Natural killer cell treated with Interleukin-12 subunit alpha and Interleukin-12 subunit beta and Interleukin-15 and Interleukin-18, amount 100 ng/mL, for 72 hours (primary cell): ENCODE results near the gene SERPINB3. TPM values are rescaled to one million over a fixed set of nuclear protein-coding genes. Genes with fewer than 3 reads are reported as not detected.
"Not testable (repeated sequence)": the region's sequence is repeated elsewhere in the genome, so short reads cannot be mapped to it uniquely, and the experiment has no call there.

Source experiments
- ATAC-seq, 2 donors: fragments of 150-1000 bp; cut with Tn5 transposase in 1 of 2; sonication (Bioruptor Pico), chemical (Tn5 transposase) in 1 of 2; 2 replicates each; pipeline ENCODE4 v1.10.0; 2021
- DNase-seq: peaks from one replicate; pipeline ENCODE4 v3.0.0; 2022; ENCODE audit warnings: low spot score
- H3K27ac Mint-ChIP-seq, 2 donors: 1 replicate in 1 of 2; 2 replicates in 1 of 2; pipeline ENCODE4 v1.8.0; 2022; ENCODE audit warnings: mixed read lengths in 2 of 2, mild to moderate bottlenecking in 1 of 2, moderate library complexity in 1 of 2
- H3K27me3 Mint-ChIP-seq, 2 donors: 1 replicate in 1 of 2; 2 replicates in 1 of 2; pipeline ENCODE4 v1.8.0; 2022; ENCODE audit warnings: mixed read lengths in 2 of 2
- H3K36me3 Mint-ChIP-seq: one replicate; pipeline ENCODE4 v1.8.0; 2022; ENCODE audit warnings: mixed read lengths
- H3K4me1 Mint-ChIP-seq, 2 donors: 1 replicate in 1 of 2; 2 replicates in 1 of 2; pipeline ENCODE4 v1.8.0; 2022; ENCODE audit warnings: low read depth in 2 of 2, mixed read lengths in 2 of 2, mild to moderate bottlenecking in 1 of 2
- H3K4me3 Mint-ChIP-seq: one replicate; pipeline ENCODE4 v1.8.0; 2022; ENCODE audit warnings: mixed read lengths
- H3K9me3 Mint-ChIP-seq: 2 replicates; pipeline ENCODE4 v1.8.0; 2022; ENCODE audit warnings: mixed read lengths
- total RNA-seq, 2 donors: library from RNA; stranded (reverse); gene quantifications; one replicate each; pipeline ENCODE4 v1.2.3, GENCODE V29; 2022

SERPINB3 gene
- total RNA-seq: not detected

GRCh38 chr18:63661750-63662149, at the start of gene SERPINB3:
TSS of gene SERPINB3 (minus strand) at chr18:63661893. CDS start at chr18:63661216, 677 bp downstream.
- not testable (repeated sequence) for H3K4me1 Mint-ChIP-seq

GRCh38 chr18:63708650-63709049, 47.0 kb upstream of the SERPINB3 start:
- ATAC-seq (no peak), DNase-seq (no peak)
- Mint-ChIP-seq H3K9me3 (peaks cover 3% of the 10 kb centered on the region), H3K36me3 (no peaks in the 10 kb centered on the region), H3K4me1 (no peaks in the 10 kb centered on the region), H3K27ac (no peak overlapping the region), H3K27me3 (no peaks in the 10 kb centered on the region), H3K4me3 (no peak overlapping the region)

More at GRCh38 chr18:63661750-63662149, at the start of gene SERPINB3:
- not testable (repeated sequence) for H3K36me3 Mint-ChIP-seq, H3K9me3 Mint-ChIP-seq, DNase-seq, ATAC-seq, H3K4me3 Mint-ChIP-seq, H3K27me3 Mint-ChIP-seq, H3K27ac Mint-ChIP-seq

GRCh38 chr18:63707816-63708215, 46.1 kb upstream of the SERPINB3 start:
- Mint-ChIP-seq H3K4me1 (no peaks in the 10 kb centered on the region), H3K9me3 (peaks cover 3% of the 10 kb centered on the region), H3K27me3 (no peaks in the 10 kb centered on the region), H3K36me3 (no peaks in the 10 kb centered on the region), H3K4me3 (no peak overlapping the region), H3K27ac (no peak overlapping the region)
- DNase-seq: no peak
- ATAC-seq: no peak

- DNase-seq (no peak), ATAC-seq (no peak)
- H3K27ac Mint-ChIP-seq: no peak overlapping the region
- H3K4me3 Mint-ChIP-seq: no peak overlapping the region
- no peaks in the 10 kb centered on the region for H3K36me3 Mint-ChIP-seq
- H3K9me3 Mint-ChIP-seq: no peaks in the 10 kb centered on the region
- no peaks in the 10 kb centered on the region for H3K27me3 Mint-ChIP-seq
- H3K4me1 Mint-ChIP-seq: no peaks in the 10 kb centered on the region
Observed at GRCh38 chr18:63705401-63705800, 43.7 kb upstream of the SERPINB3 start.

- no peaks in the 10 kb centered on the region for H3K36me3 Mint-ChIP-seq
- peaks cover 0 to 8% of the 10 kb centered on the region in 2 donors for H3K27me3 Mint-ChIP-seq
- no peak for ATAC-seq
- H3K27ac Mint-ChIP-seq: no peak within 1 kb of the TSS
- H3K9me3 Mint-ChIP-seq: peaks cover 2% of the 10 kb centered on the region
- no peak for DNase-seq
- no peak within 1 kb of the TSS for H3K4me3 Mint-ChIP-seq
- no peaks in the 10 kb centered on the region for H3K4me1 Mint-ChIP-seq
Observed at GRCh38 chr18:63702660-63703059, 41.0 kb upstream of the SERPINB3 start, which contains the start of gene SERPINB11. TSS of gene SERPINB11 (plus strand) at chr18:63702960. CDS start at chr18:63710194, 7,234 bp downstream.

GRCh38 chr18:63701952-63702351, 40.3 kb upstream of the SERPINB3 start:
- no peak overlapping the region for H3K4me3 Mint-ChIP-seq
- DNase-seq: no peak

GRCh38 chr18:63700501-63700900, 38.8 kb upstream of the SERPINB3 start:
- ATAC-seq: no peak
- H3K4me1 Mint-ChIP-seq: no peaks in the 10 kb centered on the region
- H3K4me3 Mint-ChIP-seq: no peak overlapping the region
- DNase-seq: no peak
- H3K27ac Mint-ChIP-seq: no peak overlapping the region
- no peaks in the 10 kb centered on the region for H3K36me3 Mint-ChIP-seq
- H3K9me3 Mint-ChIP-seq: peaks cover 2% of the 10 kb centered on the region
- peaks cover 0 to 8% of the 10 kb centered on the region in 2 donors for H3K27me3 Mint-ChIP-seq

More at GRCh38 chr18:63701952-63702351, 40.3 kb upstream of the SERPINB3 start:
- no peak for ATAC-seq
- H3K27me3 Mint-ChIP-seq: peaks cover 0 to 8% of the 10 kb centered on the region in 2 donors
- peaks cover 2% of the 10 kb centered on the region for H3K9me3 Mint-ChIP-seq
- no peaks in the 10 kb centered on the region for H3K4me1 Mint-ChIP-seq
- no peak overlapping the region for H3K27ac Mint-ChIP-seq
- no peaks in the 10 kb centered on the region for H3K36me3 Mint-ChIP-seq

GRCh38 chr18:63697097-63697660, 35.5 kb upstream of the SERPINB3 start:
- DNase-seq (no peak), ATAC-seq (no peak)
- Mint-ChIP-seq H3K4me3 (no peak overlapping the region), H3K9me3 (peaks cover 2% of the 10 kb centered on the region), H3K27ac (no peak overlapping the region), H3K36me3 (no peaks in the 10 kb centered on the region), H3K4me1 (no peaks in the 10 kb centered on the region), H3K27me3 (peaks cover 0 to 20% of the 10 kb centered on the region in 2 donors)

GRCh38 chr18:63689064-63689463, 27.4 kb upstream of the SERPINB3 start:
- H3K9me3 Mint-ChIP-seq: no peaks in the 10 kb centered on the region
- no peak overlapping the region for H3K27ac Mint-ChIP-seq
- DNase-seq: no peak
- H3K36me3 Mint-ChIP-seq: peaks cover 6% of the 10 kb centered on the region
- ATAC-seq: no peak
- no peak overlapping the region for H3K4me3 Mint-ChIP-seq
- no peaks in the 10 kb centered on the region for H3K4me1 Mint-ChIP-seq
- H3K27me3 Mint-ChIP-seq: peaks cover 0 to 40% of the 10 kb centered on the region in 2 donors

GRCh38 chr18:63686871-63687270, 25.2 kb upstream of the SERPINB3 start:
- Mint-ChIP-seq H3K9me3 (peaks cover 3% of the 10 kb centered on the region), H3K4me1 (no peaks in the 10 kb centered on the region), H3K27me3 (peaks cover 3 to 35% of the 10 kb centered on the region in 2 donors), H3K27ac (no peak overlapping the region), H3K36me3 (peaks cover 6% of the 10 kb centered on the region), H3K4me3 (no peak overlapping the region)
- DNase-seq (no peak), ATAC-seq (no peak)

- no peak for ATAC-seq
- H3K27ac Mint-ChIP-seq: no peak overlapping the region
- H3K9me3 Mint-ChIP-seq: peaks cover 3% of the 10 kb centered on the region
- no peaks in the 10 kb centered on the region for H3K4me1 Mint-ChIP-seq
- no peaks in the 10 kb centered on the region for H3K36me3 Mint-ChIP-seq
- no peak for DNase-seq
- peaks cover 3 to 25% of the 10 kb centered on the region in 2 donors for H3K27me3 Mint-ChIP-seq
- no peak overlapping the region for H3K4me3 Mint-ChIP-seq
Observed at GRCh38 chr18:63684718-63685117, 23.0 kb upstream of the SERPINB3 start.

GRCh38 chr18:63683890-63684289, 22.2 kb upstream of the SERPINB3 start:
- Mint-ChIP-seq H3K27me3 (peaks cover 3 to 19% of the 10 kb centered on the region in 2 donors), H3K27ac (no peak overlapping the region), H3K4me3 (no peak overlapping the region), H3K36me3 (no peaks in the 10 kb centered on the region), H3K4me1 (no peaks in the 10 kb centered on the region), H3K9me3 (peaks cover 3% of the 10 kb centered on the region)
- ATAC-seq (no peak), DNase-seq (no peak)

- ATAC-seq (no peak), DNase-seq (no peak)
- Mint-ChIP-seq H3K4me1 (no peaks in the 10 kb centered on the region), H3K9me3 (peaks cover 3% of the 10 kb centered on the region), H3K4me3 (no peak overlapping the region), H3K36me3 (no peaks in the 10 kb centered on the region), H3K27me3 (peaks cover 3 to 20% of the 10 kb centered on the region in 2 donors), H3K27ac (no peak overlapping the region)
Observed at GRCh38 chr18:63683152-63683551, 21.5 kb upstream of the SERPINB3 start.

GRCh38 chr18:63681449-63682340, 20.0 kb upstream of the SERPINB3 start:
- no peaks in the 10 kb centered on the region for H3K36me3 Mint-ChIP-seq
- peaks cover 3% of the 10 kb centered on the region for H3K9me3 Mint-ChIP-seq
- DNase-seq (no peak), ATAC-seq (no peak)
- H3K4me3 Mint-ChIP-seq: no peak overlapping the region
- H3K27me3 Mint-ChIP-seq: peaks cover 6 to 31% of the 10 kb centered on the region in 2 donors
- no peak overlapping the region for H3K27ac Mint-ChIP-seq
- H3K4me1 Mint-ChIP-seq: no peaks in the 10 kb centered on the region
